Measurements from ENCODE around the gene LGALS4. TPM values are rescaled to one million over a fixed set of nuclear protein-coding genes. Genes with fewer than 3 reads are reported as not detected.

The LGALS4 gene
- polyA plus RNA-seq, 3 donors from 2014 or later: not detected

DNA sequence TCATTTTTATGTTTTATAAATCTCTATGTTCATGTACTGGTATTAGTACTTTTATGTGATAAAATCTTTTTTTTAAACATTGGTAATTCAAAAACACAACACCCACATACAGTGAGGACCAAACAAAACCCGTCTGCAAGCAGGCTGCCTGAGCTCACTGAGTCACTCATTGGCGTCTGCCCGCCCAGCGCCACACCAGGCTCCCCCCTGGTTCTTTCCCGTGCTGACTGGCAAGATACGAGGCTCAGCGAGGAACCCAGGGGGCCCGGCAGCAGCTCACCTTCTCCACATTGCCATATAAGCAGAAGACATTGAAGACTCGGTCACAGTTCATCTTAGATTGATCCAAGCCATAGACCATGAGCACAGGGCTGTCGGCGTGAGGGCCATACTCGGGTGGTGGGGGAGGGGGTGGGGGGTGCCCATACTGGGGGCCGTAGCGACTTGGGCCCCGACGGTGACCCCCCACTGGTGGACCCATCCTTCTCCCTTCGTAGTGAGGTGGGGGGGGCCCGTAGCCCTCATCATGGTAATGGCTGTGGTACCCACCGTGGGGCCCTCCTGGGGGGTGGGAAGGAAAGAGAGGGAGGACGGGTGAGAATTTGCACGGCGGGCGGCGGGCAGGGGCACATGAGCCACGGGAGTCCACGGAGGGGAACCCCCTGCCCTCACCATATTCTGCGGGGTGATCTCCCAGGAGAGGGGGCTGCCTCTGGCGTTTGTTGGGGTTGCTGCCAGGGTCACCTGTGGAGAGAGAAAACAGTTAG, 27.3 kb upstream of the LGALS4 start:
- Mint-ChIP-seq H3K9me3 (no peaks in the 10 kb centered on the region), H3K27ac (peak overlapping the region in 3 of 6 donors; percentile 17 to 84 (median 84)), H3K36me3 (peaks cover 32 to 82% (median 53%) of the 10 kb centered on the region in 3 donors), H3K4me3 (no peak overlapping the region), H3K4me1 (peaks cover 38 to 43% of the 10 kb centered on the region in 2 donors), H3K27me3 (ENCODE audit: low read depth in 3 of 3) (peaks cover 21 to 30% (median 25%) of the 10 kb centered on the region in 3 donors)
- DNase-seq: no peak

DNA sequence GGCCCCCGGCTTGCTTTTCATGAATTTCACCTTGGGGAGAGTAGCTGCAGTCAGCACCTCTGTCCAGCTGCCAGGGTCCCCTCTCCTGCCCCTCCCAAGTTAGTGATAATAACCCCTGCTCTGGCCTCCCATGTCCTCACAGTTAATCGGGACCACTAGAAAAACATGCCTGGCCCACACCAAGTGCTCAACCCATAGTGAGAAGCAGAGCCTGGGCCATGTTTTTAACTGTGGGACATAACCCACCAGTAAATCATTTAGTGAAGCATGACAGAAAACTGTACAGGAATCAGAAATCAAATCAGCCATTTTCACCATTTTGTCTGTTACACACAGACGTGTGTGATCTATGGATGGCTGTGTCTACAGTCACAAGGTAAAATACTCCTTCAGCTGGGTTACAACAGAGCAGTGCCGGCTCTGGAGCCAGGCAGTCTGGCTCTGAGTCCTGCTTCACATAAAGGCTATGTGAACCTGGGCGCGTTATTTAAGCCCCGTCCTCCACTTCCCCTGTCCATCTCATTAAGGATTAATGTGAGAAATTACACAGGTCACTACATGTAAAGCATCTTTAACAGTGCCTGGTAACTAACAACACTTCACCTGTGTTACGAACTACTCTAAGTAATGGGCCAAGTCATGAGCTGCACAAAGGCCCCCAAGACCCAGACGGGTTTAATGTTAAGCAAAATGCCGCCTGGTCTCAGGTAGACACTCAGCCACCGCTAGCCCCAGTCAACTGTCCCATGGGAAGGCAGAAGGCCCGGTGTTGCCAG, 26.4 kb upstream of the LGALS4 start:
- Mint-ChIP-seq H3K27ac (peak overlapping the region in 5 of 6 donors; percentile 37 to 84 (median 68)), H3K36me3 (peaks cover 28 to 75% (median 49%) of the 10 kb centered on the region in 3 donors), H3K4me1 (peaks cover 33 to 36% of the 10 kb centered on the region in 2 donors), H3K27me3 (ENCODE audit: low read depth in 3 of 3) (peaks cover 18 to 30% (median 25%) of the 10 kb centered on the region in 3 donors), H3K4me3 (no peak overlapping the region), H3K9me3 (no peaks in the 10 kb centered on the region)
- no peak for DNase-seq

DNA sequence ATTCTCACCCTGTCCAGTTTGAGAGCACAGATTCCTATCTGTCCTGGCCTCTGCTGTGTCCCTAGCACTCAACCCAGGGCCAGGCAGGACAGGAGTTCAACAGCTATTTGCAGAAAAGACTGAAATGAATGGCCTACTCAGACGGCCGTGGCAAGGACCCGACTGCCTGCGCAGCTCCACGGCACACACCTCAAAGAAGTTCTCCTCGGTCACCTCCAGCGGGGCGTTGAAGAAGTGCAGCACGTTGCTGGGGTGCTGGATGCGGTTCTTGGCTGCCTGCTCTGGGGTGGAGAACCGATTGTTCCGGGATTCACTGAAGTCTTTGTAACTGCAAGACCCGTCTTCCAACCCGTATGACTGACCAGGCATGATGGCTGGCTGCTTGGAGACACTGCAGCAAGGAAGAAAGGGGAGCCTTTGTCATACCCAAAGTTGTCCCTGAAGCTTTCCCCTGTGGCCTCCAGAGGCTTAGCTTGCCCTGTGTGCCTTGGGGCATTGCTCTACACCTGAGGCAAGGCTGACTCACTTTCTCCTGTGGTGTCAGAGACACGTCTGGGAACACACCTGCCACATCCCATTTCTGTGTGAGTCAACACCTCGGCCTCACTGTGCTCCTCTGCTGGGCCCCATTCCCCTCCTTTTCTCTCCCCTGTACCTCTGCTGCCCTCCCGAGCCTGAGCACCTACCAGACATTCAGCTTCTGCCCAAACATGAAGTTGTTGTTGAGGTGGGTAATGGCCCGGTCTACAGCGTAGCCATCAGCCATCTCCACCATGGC, 25.7 kb upstream of the LGALS4 start:
- Mint-ChIP-seq H3K9me3 (no peaks in the 10 kb centered on the region), H3K4me3 (no peak overlapping the region), H3K27ac (peak overlapping the region in 5 of 6 donors; percentile 37 to 84 (median 65)), H3K27me3 (ENCODE audit: low read depth in 3 of 3) (peaks cover 15 to 30% (median 25%) of the 10 kb centered on the region in 3 donors), H3K4me1 (peaks cover 25 to 28% of the 10 kb centered on the region in 2 donors), H3K36me3 (peaks cover 23 to 67% (median 44%) of the 10 kb centered on the region in 3 donors)
- DNase-seq: no peak

DNA sequence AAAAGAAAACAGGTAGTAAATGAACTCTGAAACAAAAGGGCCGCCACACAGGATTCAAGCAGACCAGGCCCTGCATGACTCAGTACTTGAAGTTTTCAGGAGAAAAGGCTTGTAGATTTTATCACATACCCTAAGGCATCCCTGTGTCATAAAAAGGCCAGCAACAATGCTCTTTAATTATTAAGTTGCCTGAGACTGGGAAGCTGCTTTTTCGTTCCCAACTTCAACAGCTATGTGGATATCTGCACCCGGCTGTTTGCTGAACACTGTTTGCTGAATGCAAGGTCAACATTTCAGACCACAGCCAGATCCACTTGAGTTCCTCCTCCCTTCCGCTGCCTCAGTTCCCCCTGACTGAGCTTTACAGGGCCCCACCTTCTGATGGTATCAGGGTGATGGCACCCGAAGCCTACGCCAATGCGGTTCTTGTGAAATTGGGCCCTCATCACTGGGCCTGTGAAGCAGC, 24.9 kb upstream of the LGALS4 start:
- Mint-ChIP-seq H3K4me1 (peaks cover 20 to 21% of the 10 kb centered on the region in 2 donors), H3K4me3 (no peak overlapping the region)

DNA sequence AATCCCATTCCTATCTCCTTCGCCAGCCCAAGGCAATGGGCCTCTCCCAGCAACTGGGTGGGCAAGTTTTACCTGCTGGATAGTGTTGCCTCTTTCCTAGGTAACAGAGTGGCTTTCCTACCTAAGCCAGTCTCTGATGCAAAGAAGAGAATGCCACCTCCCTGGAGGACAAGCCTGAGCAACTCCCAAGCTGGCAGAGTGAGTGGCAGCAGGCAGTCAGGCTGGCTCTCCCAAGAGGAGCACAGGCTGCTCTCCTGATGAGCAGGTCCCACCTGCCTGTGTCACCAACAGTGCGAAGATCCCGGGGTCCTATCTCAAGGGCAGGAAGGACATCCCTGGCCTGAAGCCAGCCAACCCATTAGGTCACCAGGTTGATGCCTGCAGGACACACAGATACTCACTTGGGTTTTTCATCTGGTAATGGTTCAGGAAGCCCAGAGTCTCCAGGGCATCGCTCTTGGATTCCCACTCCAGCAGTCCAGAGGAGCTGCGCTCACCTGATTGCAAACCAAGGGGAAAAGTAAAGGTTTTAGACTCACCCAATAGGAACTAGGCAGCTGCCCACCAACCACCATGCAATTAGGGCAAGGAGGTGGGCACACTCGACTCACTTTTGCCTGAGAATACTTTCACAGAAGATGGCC, 24.4 kb upstream of the LGALS4 start:
- peaks cover 17 to 18% of the 10 kb centered on the region in 2 donors for H3K4me1 Mint-ChIP-seq
- DNase-seq: no peak
- peaks cover 12 to 21% (median 16%) of the 10 kb centered on the region in 3 donors for H3K27me3 Mint-ChIP-seq (ENCODE audit: low read depth in 3 of 3)
- H3K27ac Mint-ChIP-seq: peak overlapping the region in 3 of 6 donors; percentile 30 to 57 (median 42)
- H3K4me3 Mint-ChIP-seq: no peak overlapping the region
- peaks cover 15 to 54% (median 35%) of the 10 kb centered on the region in 3 donors for H3K36me3 Mint-ChIP-seq
- no peaks in the 10 kb centered on the region for H3K9me3 Mint-ChIP-seq

More for the DNA sequence above, 24.9 kb upstream of the LGALS4 start:
- Mint-ChIP-seq H3K27ac (peak overlapping the region in 2 of 6 donors; percentile 30 to 42), H3K36me3 (peaks cover 19 to 60% (median 41%) of the 10 kb centered on the region in 3 donors), H3K9me3 (no peaks in the 10 kb centered on the region), H3K27me3 (ENCODE audit: low read depth in 3 of 3) (peaks cover 15 to 27% (median 22%) of the 10 kb centered on the region in 3 donors)
- no peak for DNase-seq

DNA sequence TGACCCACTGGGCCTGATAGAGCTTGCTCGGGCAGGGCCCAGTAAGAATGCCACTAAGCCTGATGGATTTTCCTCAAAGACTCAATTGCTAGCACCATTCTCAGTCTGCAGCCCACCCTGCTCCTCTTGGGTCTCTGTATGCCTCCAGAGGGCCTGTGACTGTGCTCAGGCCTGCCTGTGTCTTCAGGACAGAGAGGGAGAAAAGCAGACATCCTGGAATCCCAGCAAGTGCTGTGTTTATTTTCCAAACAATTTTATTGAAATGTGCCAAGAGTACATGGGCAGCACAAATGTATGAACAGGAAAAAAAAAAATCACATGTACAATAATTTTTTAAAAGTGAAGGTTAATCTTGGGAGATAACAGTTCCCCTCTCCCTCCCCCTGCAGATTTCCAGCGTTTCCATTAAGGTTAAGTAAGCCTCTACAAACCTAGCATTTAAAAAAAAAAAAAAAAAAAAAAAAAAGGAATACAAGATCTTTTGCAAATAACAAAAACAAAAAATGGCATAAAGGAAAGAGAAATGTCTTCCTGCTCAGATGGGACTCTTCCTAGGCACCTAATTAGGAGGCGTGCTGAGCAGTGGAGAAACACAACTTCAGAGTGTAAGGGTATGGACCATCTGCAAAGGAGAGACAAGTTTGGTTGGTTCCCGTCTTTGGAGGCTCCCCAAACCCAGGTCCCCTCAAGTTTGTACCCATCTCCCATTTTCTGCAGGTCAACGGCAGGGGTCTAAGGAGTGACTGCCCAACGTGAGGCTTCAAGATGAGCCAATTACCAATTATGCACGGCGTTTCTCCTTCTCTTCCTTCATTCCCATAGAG, 23.6 kb upstream of the LGALS4 start:
- Mint-ChIP-seq H3K4me1 (peaks cover 18 to 19% of the 10 kb centered on the region in 2 donors), H3K36me3 (peaks cover 11 to 47% (median 29%) of the 10 kb centered on the region in 3 donors), H3K4me3 (no peak overlapping the region), H3K9me3 (no peaks in the 10 kb centered on the region), H3K27ac (peak overlapping the region in 4 of 6 donors; percentile 30 to 57 (median 48)), H3K27me3 (ENCODE audit: low read depth in 3 of 3) (peaks cover 11 to 14% (median 14%) of the 10 kb centered on the region in 3 donors)
- no peak for DNase-seq

DNA sequence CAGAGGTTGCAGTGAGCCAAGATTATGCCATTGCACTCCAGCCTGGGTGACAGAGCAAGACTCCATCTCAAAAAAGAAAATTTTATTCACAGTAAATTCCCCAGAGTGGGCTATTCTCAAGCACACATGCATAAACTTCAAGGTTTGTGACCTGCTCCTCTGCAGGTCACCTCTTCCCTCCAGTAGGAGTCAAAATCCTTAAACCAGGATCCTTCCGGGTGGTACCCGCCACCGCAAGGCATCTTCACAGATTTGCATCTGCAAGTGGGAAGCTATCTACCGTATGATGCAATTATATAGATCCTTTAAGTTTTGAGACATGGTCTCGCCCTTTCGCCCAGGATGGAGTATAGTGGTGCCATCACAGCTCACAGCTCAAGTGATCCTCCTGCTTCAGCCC, 21.8 kb upstream of the LGALS4 start:
- H3K9me3 Mint-ChIP-seq: no peaks in the 10 kb centered on the region
- DNase-seq: no peak
- H3K4me3 Mint-ChIP-seq: no peak overlapping the region
- H3K27ac Mint-ChIP-seq: peak overlapping the region in 2 of 6 donors; percentile 40 to 71
- H3K27me3 Mint-ChIP-seq (ENCODE audit: low read depth in 3 of 3): peaks cover 9 to 11% (median 10%) of the 10 kb centered on the region in 3 donors
- H3K36me3 Mint-ChIP-seq: peaks cover 15 to 40% (median 22%) of the 10 kb centered on the region in 3 donors
- H3K4me1 Mint-ChIP-seq: peaks cover 27 to 29% of the 10 kb centered on the region in 2 donors

DNA sequence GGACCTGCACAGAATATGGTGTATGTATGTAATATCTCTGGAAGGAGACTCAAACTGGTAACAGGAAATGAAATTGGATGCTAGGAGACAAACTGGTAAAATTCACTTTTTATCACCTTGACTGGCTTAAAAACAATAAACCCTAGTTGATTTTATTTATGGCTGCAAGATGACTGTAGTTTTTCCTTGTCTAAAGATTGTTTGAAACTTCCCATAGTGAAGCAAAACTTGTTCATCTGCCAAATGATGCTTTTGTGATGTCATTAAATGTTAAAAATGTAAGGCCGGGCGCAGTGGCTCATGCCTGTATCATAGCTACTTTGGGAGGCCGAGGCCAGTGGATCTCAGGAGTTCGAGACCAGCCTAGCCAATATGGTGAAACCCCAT, 21.4 kb upstream of the LGALS4 start:
- Mint-ChIP-seq H3K4me1 (peaks cover 27 to 29% of the 10 kb centered on the region in 2 donors), H3K27ac (peak overlapping the region in 5 of 6 donors; percentile 34 to 70 (median 63)), H3K4me3 (no peak overlapping the region), H3K36me3 (peaks cover 10 to 35% (median 18%) of the 10 kb centered on the region in 3 donors), H3K27me3 (ENCODE audit: low read depth in 3 of 3) (peaks cover 7 to 11% (median 9%) of the 10 kb centered on the region in 3 donors), H3K9me3 (no peaks in the 10 kb centered on the region)
- DNase-seq: no peak

DNA sequence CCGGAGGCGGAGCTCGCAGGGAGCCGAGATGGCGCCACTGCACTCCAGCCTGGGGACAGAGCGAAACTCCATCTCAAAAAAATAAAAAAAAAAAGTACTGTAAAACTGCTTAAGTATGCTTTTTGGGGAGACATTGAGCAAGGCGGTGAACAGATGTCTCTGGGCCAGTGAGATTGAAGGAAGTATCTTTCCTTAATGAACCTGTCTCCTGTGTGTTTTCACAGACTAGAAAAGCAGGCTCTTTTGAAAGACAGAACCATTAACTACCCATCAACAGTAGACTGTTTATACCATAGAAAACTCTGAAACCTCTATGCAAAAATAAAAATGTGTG, 20.3 kb upstream of the LGALS4 start:
- Mint-ChIP-seq H3K4me1 (peaks cover 27 to 28% of the 10 kb centered on the region in 2 donors), H3K9me3 (no peaks in the 10 kb centered on the region), H3K27me3 (ENCODE audit: low read depth in 3 of 3) (peaks cover 0 to 7% (median 3%) of the 10 kb centered on the region in 3 donors), H3K27ac (peak overlapping the region in 5 of 6 donors; percentile 24 to 70 (median 30)), H3K4me3 (peak overlapping the region in 3 of 5 donors; percentile 15 to 21 (median 15)), H3K36me3 (peaks cover 12 to 29% (median 14%) of the 10 kb centered on the region in 3 donors)
- DNase-seq: no peak

DNA sequence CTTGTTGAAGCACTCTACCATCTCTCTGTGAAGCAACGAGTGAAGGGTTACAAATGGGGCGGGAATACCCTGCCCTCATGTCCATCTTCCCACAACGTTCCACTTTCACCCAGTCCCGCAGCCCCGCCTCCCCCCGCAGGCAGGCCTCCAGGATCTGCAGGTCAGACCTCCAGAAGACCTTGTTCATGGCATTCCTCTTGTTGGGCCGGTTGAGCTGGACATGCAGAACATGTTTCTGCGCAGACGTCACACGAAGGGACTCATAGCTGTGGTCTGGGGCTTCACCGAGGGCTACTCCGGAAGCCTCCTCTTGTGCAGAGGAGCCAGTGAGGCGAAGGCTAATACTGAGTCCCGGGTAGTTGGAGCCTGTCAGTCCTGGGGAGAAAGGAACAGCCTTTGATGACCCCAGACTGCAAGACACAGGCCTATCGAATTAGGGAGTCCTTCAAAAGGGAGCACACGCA, 18.4 kb upstream of the LGALS4 start:
- peak in 1 of 3 donors; percentile 36 for DNase-seq
- H3K36me3 Mint-ChIP-seq: peaks cover 11 to 23% (median 13%) of the 10 kb centered on the region in 3 donors
- H3K4me1 Mint-ChIP-seq: peaks cover 31 to 39% of the 10 kb centered on the region in 2 donors
- H3K27me3 Mint-ChIP-seq (ENCODE audit: low read depth in 3 of 3): peaks cover 0 to 4% (median 3%) of the 10 kb centered on the region in 3 donors
- peak overlapping the region; percentile 90 to 96 (median 92) for H3K4me3 Mint-ChIP-seq
- no peaks in the 10 kb centered on the region for H3K9me3 Mint-ChIP-seq
- peak overlapping the region; percentile 89 to 98 (median 95) for H3K27ac Mint-ChIP-seq

DNA sequence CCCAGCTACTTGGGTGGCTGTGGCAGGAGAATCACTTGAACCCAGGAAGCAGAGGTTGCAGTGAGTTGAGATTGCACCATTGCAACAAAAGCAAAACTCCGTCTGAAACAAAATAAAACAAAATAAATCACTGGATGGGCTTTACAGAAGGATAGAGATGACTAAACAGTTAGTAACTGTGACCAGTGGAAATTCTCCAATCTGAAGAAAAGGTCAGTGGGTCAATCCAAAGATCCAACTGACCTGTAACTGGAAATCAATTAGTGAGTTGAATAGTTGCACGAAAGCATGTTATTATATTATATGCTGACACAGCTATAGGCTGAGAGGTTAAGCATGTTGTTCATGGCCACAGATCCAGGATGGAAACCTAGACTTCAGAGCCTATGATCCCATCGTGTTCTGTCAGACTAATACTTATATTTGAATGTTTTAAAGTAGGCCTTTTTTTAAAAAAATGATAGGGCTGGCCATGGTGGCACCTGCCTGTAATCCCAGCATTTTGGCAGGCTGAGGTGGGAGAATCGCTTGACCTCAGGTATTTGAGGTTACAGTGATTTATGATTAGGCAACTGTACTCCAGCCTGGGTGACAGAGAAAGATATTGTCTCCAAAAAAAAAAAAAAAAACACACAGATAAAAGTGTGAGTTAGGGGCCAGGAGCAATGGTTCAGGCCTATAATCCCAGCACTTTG, 17.4 kb upstream of the LGALS4 start:
- Mint-ChIP-seq H3K4me1 (peaks cover 33 to 41% of the 10 kb centered on the region in 2 donors), H3K9me3 (no peaks in the 10 kb centered on the region), H3K4me3 (peak overlapping the region; percentile 90 to 96 (median 92)), H3K27ac (peak overlapping the region; percentile 89 to 98 (median 95)), H3K27me3 (ENCODE audit: low read depth in 3 of 3) (peaks cover 0 to 4% (median 3%) of the 10 kb centered on the region in 3 donors), H3K36me3 (peaks cover 11 to 20% (median 11%) of the 10 kb centered on the region in 3 donors)
- no peak for DNase-seq
